ENCODE results near the gene SRGAP2B.
"Not testable (repeated sequence)": the region's sequence is repeated elsewhere in the genome, so short reads cannot be mapped to it uniquely, and the experiment has no call there.

The SRGAP2B gene

DNA sequence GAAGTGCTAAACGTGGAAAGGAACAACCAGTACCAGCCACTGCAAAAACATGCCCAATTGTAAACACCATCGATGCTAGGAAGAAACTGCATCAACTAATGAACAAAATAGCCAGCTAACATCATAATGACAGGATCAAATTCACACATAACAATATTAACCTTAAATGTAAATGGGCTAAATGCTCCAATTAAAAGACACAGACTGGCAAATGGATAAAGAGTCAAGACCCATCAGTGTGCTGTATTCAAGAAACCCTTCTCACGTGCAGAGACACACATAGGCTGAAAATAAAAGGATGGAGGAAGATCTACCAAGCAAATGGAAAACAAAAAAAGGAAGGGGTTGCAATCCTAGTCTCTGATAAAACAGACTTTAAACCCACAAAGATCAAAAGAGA lies 128.6 kb downstream of the SRGAP2B start:
- not testable (repeated sequence) for H3K4me1 Mint-ChIP-seq

DNA sequence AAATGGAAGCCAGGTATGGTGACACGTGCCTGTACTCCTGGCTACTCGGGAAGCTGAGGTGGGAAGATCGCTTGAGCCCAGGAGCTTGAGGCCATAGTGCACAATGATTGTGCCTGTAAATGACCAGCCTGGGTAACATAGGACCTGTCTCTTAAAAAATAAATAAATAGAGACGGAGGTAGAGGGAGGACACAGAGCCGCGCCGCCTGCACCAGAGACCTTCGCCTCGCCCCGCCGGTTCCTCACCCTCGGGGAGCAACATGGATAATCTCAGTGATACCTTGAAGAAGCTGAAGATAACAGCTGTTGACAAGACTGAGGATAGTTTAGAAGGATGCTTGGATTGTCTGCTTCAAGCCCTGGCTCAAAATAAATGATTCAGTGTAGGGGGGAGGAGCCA lies 130.4 kb downstream of the SRGAP2B start:
- not testable (repeated sequence) for H3K4me3 Mint-ChIP-seq; H3K9me3 Mint-ChIP-seq; H3K36me3 Mint-ChIP-seq (ENCODE audit: low read depth); H3K27me3 Mint-ChIP-seq (ENCODE audit: low read depth); H3K4me1 Mint-ChIP-seq; H3K27ac Mint-ChIP-seq

More for the DNA sequence above, 128.6 kb downstream of the SRGAP2B start:
- H3K36me3 Mint-ChIP-seq (ENCODE audit: low read depth); H3K4me3 Mint-ChIP-seq; H3K9me3 Mint-ChIP-seq; H3K27ac Mint-ChIP-seq; H3K27me3 Mint-ChIP-seq (ENCODE audit: low read depth): not testable (repeated sequence)

DNA sequence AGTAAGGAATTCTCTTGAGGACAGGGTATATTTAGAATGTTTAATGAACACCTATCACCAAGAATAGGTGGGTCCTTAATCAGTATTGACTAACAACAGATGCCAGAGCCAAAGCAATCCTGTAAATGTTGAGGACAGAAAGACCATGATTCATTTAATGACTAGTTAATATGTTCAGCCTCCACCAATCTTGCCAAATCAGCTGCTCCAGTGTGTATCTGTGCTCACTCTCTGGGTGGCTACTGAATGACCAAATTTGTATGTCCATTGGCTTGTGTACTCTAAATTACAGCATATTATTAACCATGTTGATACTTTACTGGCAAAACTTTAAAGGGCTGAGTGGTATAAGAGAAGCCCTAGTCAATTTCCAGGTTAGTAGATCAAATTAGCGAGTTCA lies 130.9 kb downstream of the SRGAP2B start:
- not testable (repeated sequence) for H3K27me3 Mint-ChIP-seq (ENCODE audit: low read depth); H3K36me3 Mint-ChIP-seq (ENCODE audit: low read depth)

DNA sequence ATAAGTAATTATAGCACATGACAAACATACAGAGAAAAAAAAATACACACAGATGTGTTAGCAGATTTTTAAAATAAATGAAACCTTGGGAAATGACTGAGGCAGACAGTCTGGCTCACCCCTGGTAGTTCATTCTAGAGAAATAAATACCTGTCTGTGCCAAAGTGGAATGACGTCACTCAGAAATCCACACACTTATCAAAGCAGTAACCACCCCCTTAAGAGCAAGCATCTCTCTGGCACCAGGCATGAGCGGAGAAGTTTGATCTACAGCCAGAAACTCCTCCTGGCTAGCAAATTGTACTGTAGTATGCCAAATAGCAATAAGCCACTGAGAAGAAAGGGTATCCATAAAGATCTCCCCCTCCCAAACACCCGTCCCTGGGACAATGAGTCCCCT lies 131.6 kb downstream of the SRGAP2B start:
- not testable (repeated sequence) for H3K27ac Mint-ChIP-seq; H3K27me3 Mint-ChIP-seq (ENCODE audit: low read depth); H3K4me1 Mint-ChIP-seq

More for the DNA sequence above, 130.9 kb downstream of the SRGAP2B start:
- H3K4me1 Mint-ChIP-seq, H3K4me3 Mint-ChIP-seq, H3K27ac Mint-ChIP-seq, H3K9me3 Mint-ChIP-seq: not testable (repeated sequence)

DNA sequence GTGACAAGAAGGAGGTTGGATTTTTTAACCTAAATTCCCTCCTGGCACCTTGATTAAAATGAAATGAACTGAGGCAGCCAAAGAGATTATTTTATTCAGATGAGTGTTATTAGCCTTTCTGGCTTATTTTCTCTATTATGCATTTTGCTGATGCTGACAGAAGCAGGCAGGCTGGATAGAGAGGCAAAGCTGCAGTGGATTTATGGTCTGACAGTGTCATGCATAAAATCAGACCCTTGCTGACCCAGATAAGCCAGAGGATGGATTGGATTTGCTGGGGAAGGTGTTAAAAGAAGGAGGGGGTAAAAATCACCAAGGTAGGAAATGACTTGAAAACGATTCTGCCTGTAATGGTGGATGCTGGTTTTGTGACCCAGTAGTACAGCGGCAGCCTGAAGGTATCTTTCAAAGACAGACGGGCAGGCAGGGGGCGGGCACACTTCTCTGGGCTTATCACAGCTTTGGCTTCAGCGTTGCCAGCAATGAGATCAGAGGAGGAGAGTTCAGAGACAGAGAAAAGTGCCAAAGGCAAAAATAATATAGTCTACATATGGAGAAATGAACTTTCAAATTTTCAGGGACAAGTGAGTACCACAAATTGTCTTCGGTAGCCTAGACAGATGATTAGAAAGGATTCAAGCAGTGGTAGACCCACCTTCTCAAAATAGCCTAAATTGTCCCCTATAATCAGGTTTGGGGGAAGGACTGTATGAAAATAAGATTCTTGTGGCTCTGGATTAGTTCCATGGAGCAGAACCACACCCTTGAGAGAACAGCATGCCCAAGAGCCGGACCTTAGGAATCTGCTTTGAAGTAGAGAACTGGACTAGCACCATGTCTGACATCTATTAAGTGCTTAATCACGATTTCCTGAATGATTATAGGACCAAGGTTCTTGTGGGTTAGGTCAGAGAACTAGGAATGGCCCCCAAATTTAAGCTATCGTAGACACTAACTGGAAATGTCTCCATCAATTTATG lies 133.2 kb downstream of the SRGAP2B start:
- H3K27me3 Mint-ChIP-seq (ENCODE audit: low read depth); H3K36me3 Mint-ChIP-seq (ENCODE audit: low read depth); H3K9me3 Mint-ChIP-seq; H3K4me3 Mint-ChIP-seq; H3K4me1 Mint-ChIP-seq; H3K27ac Mint-ChIP-seq: not testable (repeated sequence)

More for the DNA sequence above, 131.6 kb downstream of the SRGAP2B start:
- H3K9me3 Mint-ChIP-seq; H3K4me3 Mint-ChIP-seq; H3K36me3 Mint-ChIP-seq (ENCODE audit: low read depth): not testable (repeated sequence)

DNA sequence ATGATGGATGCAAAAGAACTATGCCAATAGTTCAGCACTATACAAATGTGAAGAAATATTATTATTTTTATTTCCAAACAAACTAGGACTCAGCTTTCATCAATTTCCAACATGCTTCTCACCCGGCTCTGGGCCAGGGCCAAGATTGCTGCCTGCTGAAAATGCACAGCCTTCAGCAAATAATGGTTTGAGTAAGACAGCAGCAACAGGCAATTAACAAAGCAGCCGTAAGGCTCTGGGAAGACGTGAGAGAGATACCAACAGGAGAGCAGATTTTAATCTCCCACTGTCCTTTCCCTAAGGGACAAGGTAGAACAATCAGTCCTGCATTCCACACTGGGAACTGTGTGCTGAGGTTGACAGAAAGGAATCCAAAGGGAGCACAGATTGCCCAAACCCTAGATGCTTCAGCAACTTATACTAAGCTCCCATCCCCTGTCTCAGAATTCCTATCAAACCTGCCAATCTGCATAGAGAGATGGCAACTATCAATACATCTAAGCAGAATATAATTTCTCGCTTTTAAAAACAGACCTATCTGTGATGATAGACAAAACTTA lies 134.1 kb downstream of the SRGAP2B start:
- not testable (repeated sequence) for H3K4me3 Mint-ChIP-seq; H3K4me1 Mint-ChIP-seq; H3K27me3 Mint-ChIP-seq (ENCODE audit: low read depth); H3K36me3 Mint-ChIP-seq (ENCODE audit: low read depth); H3K9me3 Mint-ChIP-seq; H3K27ac Mint-ChIP-seq

DNA sequence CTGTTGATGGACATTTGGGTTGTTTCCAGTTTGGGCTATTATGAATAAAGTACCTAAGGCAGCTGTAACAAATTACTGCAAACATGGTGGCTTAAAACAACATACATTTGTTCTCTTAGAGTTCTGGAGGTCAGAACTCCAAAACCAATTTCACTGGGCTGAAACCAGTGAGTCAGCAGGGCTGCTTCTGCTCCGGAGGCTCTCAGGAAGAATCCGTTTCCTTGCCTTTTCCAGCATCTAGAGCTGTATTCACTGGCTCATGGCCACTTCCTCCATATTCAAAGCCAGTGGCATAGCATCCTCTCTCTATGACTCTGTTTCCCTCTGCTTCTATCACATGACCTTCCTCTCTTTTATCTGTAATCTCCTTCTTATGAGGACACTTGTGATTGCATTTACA lies 146.7 kb downstream of the SRGAP2B start:
- not testable (repeated sequence) for H3K36me3 Mint-ChIP-seq (ENCODE audit: low read depth); H3K9me3 Mint-ChIP-seq; H3K27me3 Mint-ChIP-seq (ENCODE audit: low read depth); H3K4me3 Mint-ChIP-seq; H3K4me1 Mint-ChIP-seq; H3K27ac Mint-ChIP-seq

DNA sequence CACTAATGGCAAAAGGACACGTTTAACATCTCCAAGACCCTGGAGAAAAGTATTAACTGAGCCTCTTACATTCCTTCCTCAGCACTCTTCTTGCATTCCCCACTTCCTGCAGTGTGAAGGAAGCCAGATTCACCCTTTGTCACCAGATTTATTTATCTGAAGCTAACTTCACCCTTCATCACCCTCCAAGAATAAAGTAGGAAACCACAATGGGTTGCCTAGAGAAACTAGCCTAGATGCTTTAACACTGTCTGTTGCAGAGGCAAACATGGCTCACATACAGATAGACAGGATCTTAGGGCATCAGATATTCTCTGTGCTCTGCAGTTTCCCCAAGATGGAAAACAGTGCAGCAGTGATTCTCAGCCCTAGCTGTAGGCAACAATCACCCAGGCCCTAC lies 147.6 kb downstream of the SRGAP2B start:
- H3K36me3 Mint-ChIP-seq (ENCODE audit: low read depth); H3K4me3 Mint-ChIP-seq; H3K27me3 Mint-ChIP-seq (ENCODE audit: low read depth); H3K9me3 Mint-ChIP-seq; H3K27ac Mint-ChIP-seq; H3K4me1 Mint-ChIP-seq: not testable (repeated sequence)

DNA sequence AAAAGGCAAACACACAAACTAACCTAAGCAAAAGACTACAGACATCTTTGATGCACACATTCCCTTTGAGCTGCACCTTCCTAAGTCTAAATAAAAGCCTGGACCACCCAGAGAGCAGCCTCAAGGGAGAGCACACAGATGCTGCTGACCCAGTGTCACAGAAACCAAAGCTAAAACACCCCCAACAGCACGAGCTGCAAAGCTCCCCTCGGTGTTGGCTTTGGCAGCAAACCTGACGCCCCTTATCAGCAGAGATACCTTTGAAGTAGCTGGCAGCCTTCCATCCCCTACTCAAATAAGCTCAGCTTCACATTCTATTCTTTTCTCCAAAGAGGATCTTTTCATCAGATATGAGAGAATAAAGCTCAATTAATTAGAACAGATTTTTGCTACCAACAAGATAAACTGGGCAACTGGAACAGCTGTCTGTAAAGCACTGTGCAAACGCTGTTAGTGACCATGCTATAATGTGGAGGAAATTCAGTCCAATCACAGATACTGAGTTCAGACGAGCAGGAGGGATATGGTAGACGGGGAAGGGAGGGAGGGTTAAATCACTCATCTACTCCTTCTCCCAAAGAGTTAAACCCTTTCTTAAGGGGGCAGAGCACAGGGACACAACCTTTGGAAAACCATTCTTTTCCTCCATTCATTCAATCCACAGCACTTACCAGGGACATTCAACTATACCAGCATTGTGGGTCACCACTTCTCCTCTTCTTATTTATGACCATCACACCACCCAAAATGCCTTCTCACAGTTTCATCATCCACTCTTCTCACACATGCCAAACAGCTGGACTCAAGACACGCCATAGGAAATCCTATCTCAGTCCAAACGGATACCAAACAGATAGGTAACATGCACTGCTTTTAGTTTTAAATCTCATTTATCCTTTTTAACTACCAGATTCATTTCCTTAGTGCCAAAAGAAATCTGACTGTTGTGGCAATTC lies 148.3 kb downstream of the SRGAP2B start:
- not testable (repeated sequence) for H3K4me1 Mint-ChIP-seq; H3K4me3 Mint-ChIP-seq; H3K27me3 Mint-ChIP-seq (ENCODE audit: low read depth); H3K9me3 Mint-ChIP-seq; H3K36me3 Mint-ChIP-seq (ENCODE audit: low read depth); H3K27ac Mint-ChIP-seq

DNA sequence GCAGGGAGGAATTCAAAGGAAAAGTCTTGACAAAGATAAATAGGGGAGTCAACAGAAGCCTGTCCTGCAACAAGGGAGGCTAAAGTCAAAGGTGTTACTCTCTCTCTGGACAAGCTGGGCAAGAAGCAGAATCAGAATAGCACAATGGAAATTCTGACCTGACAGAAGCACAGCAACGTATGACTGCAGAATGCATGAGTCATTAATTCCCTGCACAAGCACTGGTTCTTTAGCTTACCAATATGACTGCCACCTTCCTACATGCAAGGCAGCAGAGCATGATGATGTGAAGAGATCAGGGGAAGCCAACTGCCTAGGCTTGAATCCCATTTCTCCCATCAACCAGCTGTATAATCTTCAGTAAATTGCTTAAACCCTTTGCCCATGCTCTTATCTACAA lies 153.4 kb downstream of the SRGAP2B start:
- H3K4me1 Mint-ChIP-seq; H3K27me3 Mint-ChIP-seq (ENCODE audit: low read depth); H3K36me3 Mint-ChIP-seq (ENCODE audit: low read depth): not testable (repeated sequence)

DNA sequence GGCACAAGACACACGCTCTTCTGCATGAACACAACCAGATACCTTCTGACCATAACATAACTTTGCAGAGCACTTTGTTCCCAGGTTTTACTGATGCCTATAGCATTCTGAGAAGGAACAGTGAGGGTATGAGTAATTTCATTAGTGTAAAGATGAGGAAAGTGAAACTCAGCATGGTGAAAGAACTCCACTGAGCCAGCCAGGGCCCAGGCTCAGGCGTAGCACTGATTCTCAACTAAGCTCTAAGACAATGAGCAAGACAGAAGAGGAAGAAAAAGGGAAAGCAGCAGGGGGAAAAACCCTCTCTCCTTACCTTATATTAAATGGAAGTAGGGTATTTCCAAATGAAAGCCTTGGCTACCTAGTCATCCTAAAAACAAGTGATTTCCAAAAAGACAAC lies 155.1 kb downstream of the SRGAP2B start:
- H3K36me3 Mint-ChIP-seq (ENCODE audit: low read depth); H3K27ac Mint-ChIP-seq; H3K4me3 Mint-ChIP-seq; H3K4me1 Mint-ChIP-seq; H3K9me3 Mint-ChIP-seq; H3K27me3 Mint-ChIP-seq (ENCODE audit: low read depth): not testable (repeated sequence)

More for the DNA sequence above, 153.4 kb downstream of the SRGAP2B start:
- H3K9me3 Mint-ChIP-seq, H3K4me3 Mint-ChIP-seq, H3K27ac Mint-ChIP-seq: not testable (repeated sequence)

DNA sequence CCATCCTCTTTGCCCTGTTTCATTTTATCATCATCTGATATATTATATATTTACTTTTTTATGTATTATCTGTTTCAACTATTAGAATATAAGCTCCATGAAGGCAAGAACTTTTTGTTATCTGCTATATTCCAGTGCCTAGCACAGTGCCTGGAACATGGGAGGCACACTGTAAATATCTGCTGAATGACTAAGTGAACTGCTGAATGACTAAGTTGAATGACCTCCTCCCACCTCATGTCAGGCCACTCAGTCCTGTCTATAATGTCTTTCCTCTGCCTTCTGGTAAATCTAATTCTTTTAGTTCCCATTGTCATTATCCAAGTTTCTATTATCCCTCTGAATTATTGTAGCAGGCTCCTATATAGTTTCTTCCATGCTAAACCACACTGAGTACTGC lies 156.5 kb downstream of the SRGAP2B start:
- not testable (repeated sequence) for H3K4me3 Mint-ChIP-seq; H3K4me1 Mint-ChIP-seq; H3K9me3 Mint-ChIP-seq; H3K27me3 Mint-ChIP-seq (ENCODE audit: low read depth); H3K27ac Mint-ChIP-seq; H3K36me3 Mint-ChIP-seq (ENCODE audit: low read depth)

DNA sequence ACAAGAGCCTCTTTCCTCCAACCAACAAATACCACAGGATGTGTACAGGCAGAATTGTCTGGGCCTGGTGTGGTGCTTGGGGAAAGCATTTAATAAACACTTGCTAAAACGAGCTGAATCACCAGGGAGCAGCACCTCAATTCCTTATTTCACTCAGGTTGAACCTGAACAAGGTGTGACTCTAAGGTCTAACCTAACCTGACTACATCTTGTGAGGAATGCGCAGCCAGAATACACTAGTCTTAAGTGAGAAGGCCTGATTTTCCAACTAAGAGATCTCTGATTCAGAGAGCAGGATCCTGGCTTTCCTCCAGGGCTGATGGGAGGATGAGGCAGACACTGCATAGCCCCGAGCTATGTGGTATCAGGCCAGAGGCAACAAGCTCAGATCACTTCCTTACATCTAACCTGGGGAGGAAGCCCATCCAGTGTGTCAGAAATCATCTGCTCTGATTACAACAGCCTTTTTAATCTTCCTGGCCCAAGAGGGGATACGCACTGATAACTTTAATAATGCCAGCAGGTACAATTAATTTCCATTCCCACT lies 158.9 kb downstream of the SRGAP2B start:
- H3K4me1 Mint-ChIP-seq; H3K36me3 Mint-ChIP-seq (ENCODE audit: low read depth); H3K9me3 Mint-ChIP-seq; H3K4me3 Mint-ChIP-seq; H3K27me3 Mint-ChIP-seq (ENCODE audit: low read depth); H3K27ac Mint-ChIP-seq: not testable (repeated sequence)

DNA sequence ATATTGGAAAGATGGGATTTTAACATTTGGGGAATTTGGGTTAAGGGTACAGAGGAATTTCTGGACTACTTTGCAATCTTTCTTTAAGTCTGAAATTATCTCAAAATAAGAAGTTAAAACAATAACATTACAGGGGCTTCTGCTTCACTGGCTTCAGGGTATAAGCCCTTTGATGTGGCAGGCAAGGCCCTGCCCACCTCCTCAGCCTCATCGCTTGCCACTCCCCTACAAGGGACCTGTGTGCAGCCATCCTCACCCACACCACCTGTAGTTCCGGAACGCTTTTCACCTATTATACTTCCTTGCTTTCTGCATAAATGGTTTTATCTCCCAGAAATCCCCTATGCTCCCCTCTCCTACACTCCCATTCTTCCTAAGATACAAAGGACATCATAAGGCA lies 159.8 kb downstream of the SRGAP2B start:
- not testable (repeated sequence) for H3K9me3 Mint-ChIP-seq; H3K27ac Mint-ChIP-seq; H3K4me1 Mint-ChIP-seq; H3K27me3 Mint-ChIP-seq (ENCODE audit: low read depth); H3K4me3 Mint-ChIP-seq; H3K36me3 Mint-ChIP-seq (ENCODE audit: low read depth)

DNA sequence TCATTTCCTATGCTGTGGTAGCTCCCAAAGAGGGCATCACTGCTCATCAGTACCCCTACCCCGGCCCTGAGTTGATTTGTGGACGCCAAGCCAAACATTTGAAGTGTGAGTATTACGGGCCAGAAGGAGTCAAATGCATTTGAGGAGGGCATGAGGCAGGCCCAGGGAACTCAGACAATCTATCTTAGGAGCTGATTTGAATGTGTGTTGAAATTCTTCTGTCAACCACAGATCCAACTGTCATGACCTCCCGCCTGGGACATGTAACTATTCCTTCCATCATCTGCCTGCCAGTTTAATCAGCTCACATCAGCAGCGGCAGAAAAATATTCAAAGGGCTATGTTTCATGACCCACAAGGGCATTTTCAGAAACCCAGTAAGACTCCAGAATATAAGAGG lies 162.1 kb downstream of the SRGAP2B start:
- not testable (repeated sequence) for H3K27me3 Mint-ChIP-seq (ENCODE audit: low read depth); H3K4me3 Mint-ChIP-seq; H3K36me3 Mint-ChIP-seq (ENCODE audit: low read depth); H3K9me3 Mint-ChIP-seq; H3K4me1 Mint-ChIP-seq; H3K27ac Mint-ChIP-seq
